GM15510 (cell line): ENCODE data around the gene AHDC1.

Experiments used
- POLR2A ChIP-seq: IDR thresholded peaks from 3 replicates; pipeline ENCODE4 v1.6.1; 2011; ENCODE audit warnings: borderline replicate concordance; ENCODE audit not compliant: insufficient read length; ENCODE audit errors: extremely low read depth

AHDC1 gene

DNA sequence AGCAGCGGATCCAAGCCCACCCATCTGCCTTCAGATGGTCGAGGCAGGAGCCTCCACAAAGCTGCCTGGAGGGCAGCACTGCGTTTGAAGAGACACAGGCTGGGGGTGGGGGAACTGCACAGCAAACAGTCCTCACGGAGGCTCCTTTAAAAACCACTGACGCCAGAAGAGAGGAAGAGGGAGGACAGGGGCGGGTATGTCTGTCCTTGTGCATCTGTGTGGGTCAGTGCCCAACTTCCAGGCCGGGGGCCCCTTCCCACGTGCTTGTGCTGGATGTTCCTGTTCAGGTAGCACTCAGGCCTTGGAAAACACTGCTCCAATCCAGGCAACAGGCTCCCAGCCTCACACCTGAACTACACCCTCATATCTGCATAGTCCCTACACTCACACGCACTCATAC lies 7.7 kb downstream of the AHDC1 start:
- no peak for TF ChIP-seq POLR2A

DNA sequence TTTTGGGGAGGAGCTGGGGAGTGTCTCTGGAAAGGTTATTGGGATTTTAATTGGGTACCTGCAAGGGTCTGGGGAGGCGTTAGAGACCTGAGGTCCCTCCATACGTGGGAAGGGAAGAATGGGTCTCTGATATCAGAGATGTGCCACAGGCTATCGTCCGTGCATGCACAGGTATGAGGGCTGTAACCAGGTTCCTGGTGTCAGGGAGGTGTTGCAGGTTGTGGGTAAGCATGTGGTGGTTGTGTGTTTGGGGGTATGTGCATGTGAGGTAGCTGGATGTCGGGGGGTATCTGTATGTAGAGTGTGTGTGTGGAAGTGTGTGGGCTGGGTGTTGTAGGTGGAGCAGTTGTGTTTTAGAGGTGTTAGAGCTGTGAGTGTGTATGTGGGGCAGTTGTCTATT lies 8.3 kb downstream of the AHDC1 start:
- TF ChIP-seq POLR2A = no peak

DNA sequence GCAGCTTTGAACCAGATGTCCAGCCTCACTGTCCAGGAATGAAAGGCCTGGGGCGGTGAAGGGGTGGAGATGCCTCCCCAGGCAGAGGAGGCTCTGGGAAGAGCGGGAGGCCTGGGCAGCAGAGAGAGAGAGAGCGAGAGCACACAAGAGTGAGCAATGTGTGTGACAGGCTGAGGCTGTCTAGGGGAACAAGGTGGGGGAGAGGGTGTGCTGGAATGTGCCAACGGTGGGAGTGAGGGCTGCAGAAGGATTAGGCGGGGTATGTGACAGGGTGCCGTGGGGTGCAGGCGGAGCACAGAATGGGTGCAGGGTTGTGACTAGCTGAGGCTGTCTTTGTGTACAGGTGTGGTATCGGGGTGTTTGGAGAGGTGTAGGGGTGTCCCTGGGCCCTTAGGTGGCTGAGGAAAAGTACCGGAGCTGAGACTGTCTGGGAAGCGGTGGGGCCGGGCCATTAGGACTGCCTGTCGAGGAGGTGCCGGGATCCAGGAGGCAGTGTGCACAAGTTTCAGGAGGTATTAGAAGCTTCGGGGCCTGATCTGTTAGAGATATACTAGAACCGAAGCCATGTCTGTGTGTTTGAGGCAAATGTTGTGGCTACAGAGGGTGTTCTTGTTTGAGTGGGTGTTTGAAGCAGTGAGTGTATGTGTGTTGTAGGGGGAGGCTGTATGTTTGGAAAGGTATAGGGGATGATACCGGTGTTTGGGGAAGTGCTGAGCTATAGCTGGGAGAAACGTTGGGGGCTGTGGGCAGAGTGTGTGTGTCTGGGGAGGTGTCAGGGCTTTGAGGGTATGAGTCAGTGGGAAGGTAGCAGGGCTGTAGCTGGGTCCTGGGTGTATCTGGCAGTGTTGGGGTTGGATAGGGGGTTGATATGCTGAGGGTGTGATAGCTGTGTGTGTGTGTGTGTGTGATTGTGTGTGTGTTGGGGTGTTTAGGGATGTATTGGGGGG lies 9.1 kb downstream of the AHDC1 start:
- no peak for TF ChIP-seq POLR2A

DNA sequence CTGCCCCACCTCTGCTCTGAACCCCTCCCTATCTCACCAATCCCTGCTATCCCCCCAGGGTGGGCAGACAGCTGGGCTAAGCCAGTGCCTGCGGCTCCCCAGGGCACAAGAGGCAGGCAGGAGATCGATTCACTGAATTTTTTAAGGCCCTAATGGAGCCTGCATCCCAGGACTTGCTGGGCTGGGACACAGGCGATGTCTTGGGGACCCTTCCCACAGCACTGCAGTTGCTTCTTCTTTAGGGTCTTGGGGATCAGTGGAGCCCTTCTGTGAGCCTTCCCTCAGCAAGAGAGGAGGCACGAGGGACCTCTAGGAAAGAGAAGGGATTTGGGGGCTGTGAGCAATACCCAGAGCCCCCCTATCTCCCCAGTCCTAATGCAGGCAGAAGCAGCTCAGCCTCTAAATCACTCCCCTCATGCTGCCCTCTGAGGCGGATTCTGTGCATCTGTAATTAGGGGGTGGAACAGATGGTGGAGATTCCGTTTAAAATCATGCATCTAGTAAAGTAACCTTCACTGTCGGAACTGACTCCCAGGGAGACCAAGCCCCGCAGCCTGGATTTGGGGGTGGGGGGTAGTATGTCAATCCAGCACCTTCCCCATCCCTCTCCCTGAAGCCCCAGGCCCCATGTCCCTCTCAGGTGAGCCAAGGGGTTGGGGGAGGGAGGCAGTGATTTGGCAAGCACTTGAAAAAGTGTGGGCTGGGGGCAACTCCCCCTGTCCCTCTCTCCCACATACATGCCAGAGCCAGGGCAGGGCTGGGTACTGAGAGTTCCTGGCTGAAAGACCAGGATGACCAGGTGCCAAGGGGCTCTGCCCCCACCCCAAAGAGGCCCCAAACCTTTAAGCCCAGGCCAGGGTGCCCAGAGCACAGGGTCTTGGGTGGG lies 10.0 kb downstream of the AHDC1 start:
- no peak for TF ChIP-seq POLR2A

DNA sequence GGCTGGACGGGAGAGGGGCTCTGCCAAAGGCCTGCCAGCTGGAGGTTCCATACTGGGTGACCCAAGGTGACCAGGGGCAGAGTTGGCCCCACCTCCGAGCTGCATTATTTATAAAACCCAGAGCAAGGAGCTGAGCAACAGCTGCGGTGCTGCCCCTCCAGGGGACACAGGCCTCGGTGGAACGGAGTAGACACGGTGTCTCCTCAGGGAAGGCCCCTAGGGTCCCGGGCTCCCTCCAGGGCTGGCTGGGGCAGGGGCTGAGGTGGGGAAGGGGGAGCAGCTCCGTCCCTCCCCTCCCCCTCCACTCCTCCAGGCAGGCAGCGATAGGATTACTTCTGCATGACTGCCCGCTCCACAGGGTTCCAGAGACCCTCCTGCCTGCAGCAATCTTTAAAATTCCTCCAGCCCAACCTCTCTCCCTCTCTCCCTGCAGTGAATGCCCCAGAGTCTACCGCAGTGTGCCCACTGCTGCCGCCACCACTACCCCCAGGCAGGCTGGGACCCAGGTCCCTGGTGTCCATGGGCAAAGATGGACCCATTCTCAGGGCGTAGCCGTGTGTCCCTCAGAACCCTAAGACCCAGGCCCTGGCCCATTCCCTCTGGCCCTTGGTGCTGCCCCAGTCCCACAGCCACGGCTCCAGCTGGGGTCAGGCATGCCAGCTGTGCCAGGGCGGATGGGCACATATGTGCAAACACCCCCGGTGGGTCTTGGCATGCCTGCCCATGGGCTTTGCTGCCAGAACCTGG lies 10.8 kb downstream of the AHDC1 start:
- TF ChIP-seq POLR2A = no peak

DNA sequence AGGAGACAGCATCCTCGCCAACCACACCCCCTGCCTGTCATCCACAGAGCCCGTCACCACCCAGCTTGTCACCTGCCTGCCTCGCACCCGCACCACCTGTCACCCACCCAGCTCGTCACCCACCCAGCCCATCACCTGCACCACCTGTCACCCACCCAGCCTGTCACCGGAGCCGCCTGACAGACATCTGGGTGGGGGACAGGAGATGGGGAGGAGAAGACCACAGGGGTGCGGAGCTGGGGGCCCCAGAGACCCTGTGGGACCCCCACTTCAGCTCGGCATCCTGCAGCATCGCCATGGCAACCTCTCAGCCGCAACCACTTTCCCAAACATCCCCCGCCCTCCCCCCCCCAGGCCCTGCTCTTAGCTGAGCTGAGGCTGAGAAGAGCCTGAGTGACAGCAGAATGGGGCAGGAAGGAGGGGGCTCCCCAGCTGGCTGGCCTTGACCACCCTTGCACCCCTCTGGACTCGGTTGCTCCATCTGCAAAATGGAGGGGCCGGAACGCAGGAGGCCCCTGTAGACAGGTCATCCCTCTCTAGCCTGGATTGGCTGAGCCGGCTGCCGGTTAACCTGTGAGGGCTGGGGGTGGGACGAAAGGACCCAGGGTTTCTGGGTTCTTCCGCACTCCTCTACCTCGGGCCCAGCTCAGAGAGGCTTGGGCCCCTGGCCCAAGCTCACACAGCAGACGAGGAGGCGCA lies 11.6 kb downstream of the AHDC1 start:
- TF ChIP-seq POLR2A = no peak

DNA sequence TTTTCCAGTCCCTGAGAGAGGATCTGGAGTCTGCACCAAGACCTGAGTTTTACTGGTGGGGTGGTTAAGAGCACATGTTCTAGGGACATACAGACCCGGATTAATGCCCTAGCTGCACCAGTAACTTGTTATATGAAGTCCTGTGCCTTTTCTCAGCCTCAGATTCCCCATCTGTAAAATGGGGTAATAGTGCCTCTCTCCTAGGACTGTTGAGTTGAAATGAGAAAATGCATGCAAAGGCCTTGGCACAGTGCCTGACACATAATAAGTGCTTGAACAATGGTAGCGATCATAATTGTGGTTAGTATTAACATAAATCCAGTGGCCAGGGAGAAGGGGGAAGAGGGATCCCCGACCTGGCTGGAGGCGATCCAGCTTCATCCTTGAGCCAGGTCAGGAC lies 12.3 kb downstream of the AHDC1 start:
- TF ChIP-seq POLR2A = no peak

DNA sequence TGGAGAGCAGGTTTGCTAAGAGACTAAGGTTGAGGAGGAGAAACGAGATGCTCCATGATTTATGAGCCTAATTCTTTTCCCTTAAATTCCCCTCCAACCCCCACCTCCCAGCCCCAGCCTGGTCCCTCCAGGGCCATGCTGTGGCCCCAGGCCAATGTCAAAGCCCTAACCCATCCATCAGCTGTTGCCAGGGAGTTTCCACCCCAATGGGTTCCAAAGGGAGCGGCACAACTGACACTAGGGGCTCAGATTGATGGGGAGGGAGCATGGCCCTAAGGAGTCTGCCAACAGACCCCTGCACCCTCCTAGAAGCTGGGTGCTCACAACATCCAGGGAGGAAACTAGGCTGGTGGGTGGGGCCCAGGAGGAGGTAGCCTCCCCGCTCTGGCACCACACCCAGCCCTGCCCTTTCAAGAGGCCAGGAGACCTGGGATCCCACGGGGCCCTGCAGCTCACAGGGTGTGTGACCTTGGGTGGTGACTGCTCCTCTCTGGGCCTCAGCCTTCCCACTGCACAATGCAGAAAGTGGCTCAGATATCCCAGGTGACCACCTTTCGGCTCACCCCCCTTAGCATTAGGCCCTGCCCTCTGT lies 12.9 kb downstream of the AHDC1 start:
- no peak for TF ChIP-seq POLR2A

DNA sequence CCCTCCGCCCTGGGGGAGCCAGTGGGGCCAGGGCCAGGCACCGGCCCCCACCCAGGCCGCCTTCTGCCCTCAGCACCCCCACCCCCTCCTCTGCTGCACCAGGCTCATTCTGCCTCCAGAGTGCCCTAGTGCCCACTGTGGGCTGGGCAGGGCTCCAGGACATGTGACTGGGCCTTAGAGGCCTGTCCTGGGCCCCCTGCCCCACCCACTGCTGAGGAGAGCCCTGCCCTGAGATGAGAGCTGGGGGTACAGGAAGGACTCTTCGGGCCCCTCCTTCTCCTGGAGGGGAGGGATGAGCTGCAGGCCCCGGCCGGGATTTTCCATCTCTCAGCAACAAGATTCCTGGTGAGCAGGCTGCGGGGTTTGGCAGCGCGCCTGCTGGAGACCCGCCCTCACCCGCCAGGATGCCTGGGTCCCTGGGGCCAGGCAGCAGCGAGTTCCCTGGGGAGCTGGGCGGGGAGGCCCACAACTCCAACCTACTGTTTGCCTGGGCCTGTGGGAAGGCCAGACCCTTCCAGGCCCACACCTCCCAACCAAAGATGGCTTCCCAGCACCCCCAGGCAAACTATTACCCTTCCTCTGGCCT lies 14.0 kb downstream of the AHDC1 start:
- no peak for TF ChIP-seq POLR2A

DNA sequence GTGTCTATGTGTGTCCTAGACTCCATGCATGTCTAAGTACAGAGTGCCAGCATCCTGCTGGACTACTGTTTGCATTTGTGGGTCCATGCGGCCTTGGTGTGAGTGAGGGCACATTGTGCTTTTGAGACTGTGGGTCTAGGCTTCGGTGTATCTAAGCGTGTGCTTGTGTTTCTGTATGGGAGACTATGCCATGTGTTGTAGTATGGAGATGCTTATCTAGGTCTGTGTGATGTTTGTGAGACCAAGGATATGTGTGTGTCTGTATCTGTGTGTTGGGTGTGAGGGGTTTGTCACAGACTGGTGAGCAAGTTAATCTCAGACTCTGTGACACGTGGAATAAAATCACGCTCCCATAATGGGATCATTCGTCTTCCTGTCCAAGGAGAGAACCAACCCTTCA lies 14.5 kb downstream of the AHDC1 start:
- no peak for TF ChIP-seq POLR2A

DNA sequence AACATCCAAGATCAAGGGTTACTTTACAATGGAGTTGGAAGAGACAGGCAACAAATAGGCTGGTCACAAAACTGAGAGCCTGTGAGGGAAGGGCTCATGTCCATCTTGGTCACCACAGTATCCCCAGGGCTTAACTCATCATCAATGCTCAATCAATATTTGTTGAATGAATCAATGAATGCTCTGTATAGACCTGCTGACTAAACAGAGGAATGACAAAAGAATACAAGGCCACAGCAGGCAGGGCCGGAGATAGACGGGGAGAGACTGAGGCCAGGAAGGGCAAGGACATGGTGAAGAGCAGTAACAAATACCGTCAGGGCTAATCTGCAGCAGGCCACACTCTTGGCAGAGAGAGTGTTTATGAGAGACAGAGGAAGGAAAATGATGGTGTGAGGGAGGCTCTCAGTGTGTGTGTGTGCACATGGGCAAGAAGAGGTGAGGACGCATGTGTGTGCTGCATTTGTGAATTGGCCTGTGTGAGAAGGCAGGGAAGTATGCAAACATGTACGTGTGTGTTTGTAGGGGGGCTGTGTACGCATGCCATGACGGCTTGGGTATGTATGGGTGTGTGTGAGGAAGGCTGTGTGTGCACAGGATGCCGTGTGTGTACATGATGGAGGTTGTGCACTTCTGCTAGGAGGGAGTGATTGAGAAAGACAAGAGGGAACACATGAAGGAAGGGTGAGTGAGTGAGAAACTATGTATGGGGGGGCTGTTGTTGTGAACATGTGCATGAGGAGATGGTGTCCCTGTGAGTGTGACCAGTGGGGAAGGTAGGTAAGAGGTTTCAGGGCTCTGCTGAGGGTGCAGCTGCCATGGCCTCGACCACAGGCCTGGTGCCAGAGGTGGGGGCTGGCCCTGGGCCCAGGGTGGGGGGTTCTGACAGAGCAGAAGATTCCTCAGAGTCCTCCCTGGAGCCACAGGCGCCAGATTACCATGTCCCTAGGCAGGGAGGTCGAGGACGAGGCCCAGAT lies 15.4 kb downstream of the AHDC1 start:
- no peak for TF ChIP-seq POLR2A

DNA sequence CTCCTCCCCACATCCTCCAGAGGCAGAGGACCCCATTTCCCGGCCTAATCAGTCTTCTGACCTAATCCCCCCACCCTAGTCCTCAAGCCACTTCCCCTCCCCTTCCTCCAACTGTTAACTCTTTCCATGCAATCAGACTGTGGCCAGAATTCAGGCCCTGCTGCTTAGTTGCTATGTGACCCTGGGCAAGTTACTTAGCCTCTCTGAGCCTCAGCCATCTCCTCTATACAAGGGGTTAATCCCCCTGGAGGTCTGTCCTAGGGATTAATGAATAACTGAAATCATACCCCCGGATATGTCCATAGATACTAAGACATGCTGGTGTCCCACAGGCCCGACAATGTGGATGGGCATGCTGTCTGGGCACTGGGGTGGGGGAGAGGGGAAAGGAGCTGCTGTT lies 18.3 kb downstream of the AHDC1 start:
- no peak for TF ChIP-seq POLR2A

DNA sequence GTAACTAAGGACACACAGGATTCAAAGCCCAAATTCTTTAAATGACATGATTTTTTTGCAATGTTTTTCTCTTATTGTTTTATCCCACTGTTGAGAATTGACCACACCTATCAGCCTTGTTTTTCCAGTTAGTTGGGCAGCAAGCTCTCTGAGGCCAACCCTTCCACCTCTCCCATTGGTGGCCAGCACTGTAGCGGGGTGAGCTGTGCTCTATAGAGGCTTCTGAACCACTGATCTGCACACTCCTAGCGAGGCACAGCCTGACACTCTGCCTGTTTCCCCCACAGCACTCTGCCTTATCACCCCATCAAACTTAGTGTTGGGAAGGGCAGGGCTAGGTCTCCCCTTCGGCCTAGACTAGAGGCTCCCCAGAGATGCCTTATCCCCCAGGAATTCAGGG lies 19.5 kb downstream of the AHDC1 start:
- no peak for TF ChIP-seq POLR2A

DNA sequence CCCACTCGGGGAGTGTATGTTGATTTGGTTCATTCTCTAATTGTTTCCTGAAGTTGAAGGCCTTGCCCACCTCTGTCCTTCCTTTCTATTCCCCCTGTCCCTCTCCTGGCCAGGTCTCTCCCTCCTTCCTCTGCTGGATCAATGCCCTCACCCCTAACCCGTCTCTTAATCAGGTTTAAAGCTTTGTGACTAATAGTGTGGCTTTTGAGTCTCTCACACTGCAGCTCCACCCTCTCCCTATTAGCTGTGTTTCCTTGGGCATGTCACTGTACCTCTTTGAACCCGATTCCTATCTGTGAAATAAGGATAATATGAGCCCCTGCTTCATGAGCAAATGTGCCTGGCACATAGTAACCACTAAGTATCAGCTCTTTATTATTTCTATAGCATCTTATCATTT lies 20.5 kb downstream of the AHDC1 start:
- no peak for TF ChIP-seq POLR2A
